WI38 (cell line): ENCODE results near the gene DGCR2.
"Not testable (repeated sequence)": the region's sequence is repeated elsewhere in the genome, so short reads cannot be mapped to it uniquely, and the experiment has no call there.

Source experiments
- H3K4me3 ChIP-seq: 2 replicates; pipeline ENCODE4 v1.5.1; 2011; ENCODE audit warnings: low read depth, mild to moderate bottlenecking, control low read depth, low read length
- TF ChIP-seq, protein P1 (sequence below): IDR thresholded peaks from 2 replicates; pipeline ENCODE4 v1.5.1; 2012; ENCODE audit warnings: low read depth, mild to moderate bottlenecking, control low read depth, low read length

The DGCR2 gene

DNA sequence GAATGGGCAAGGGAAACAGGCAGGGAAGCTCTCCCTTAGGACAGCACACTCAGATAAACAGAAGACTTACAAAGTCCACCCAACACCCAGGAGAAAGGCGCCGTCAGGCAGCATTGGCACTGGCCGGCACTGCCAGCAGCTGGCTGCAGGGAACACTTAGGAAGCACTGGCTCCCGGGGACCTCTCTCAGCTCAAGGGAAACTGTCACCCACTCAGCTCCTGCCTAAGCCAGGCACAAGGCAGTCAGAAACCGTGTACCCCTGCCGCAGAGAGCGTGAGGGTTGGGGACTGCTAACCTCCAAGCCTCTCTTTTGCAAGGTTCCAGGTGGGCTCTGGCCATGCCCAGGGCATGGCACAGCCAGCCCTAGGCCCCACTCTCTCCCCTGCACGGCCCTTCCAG lies 64.7 kb downstream of the DGCR2 start:
- H3K4me3 ChIP-seq, result no peak overlapping the region
- TF ChIP-seq, protein P1, sequence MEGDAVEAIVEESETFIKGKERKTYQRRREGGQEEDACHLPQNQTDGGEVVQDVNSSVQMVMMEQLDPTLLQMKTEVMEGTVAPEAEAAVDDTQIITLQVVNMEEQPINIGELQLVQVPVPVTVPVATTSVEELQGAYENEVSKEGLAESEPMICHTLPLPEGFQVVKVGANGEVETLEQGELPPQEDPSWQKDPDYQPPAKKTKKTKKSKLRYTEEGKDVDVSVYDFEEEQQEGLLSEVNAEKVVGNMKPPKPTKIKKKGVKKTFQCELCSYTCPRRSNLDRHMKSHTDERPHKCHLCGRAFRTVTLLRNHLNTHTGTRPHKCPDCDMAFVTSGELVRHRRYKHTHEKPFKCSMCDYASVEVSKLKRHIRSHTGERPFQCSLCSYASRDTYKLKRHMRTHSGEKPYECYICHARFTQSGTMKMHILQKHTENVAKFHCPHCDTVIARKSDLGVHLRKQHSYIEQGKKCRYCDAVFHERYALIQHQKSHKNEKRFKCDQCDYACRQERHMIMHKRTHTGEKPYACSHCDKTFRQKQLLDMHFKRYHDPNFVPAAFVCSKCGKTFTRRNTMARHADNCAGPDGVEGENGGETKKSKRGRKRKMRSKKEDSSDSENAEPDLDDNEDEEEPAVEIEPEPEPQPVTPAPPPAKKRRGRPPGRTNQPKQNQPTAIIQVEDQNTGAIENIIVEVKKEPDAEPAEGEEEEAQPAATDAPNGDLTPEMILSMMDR, result no peak

DNA sequence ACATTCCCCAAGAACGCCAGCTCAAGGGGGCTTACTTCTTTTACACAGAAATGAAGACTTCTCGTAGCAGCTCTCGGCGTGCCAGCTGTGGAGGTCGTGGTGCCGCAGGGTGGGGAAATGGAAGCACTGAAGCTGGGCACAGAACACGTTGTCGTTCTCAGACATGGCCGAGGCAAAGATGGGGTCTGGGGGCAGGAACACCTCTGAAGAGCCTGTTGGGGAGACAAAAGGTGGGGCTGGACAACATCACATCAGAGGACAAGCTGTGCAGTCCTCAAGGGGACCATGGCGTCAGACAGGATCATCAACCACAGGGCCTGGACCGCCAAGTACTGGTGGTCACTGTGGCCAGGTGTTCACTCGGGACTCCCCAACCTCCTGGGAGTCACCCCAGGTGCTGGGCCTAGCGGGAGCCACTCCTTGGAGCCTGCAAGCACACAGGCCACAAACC lies 65.2 kb downstream of the DGCR2 start:
- TF ChIP-seq, protein P1, result no peak
- no peak overlapping the region for H3K4me3 ChIP-seq

DNA sequence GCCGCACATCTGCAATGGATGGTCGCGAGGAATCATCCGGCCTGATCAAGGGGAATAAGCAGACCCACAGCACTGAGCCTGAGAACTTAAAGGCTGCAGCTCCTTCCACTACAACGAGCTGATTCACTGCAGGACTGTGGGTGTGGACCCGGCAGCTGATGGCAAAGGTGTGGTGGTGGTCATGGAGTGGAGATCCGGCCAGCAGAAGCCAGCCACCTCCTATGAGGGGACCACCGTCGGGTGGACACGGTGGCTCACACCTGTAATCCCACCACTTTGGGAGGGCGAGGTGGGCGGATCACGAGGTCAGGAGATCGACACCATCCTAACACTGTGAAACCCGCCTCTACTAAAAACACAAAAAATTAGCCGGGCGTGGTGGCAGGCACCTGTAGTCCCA lies 66.4 kb downstream of the DGCR2 start:
- H3K4me3 ChIP-seq, result no peak overlapping the region
- TF ChIP-seq, protein P1, result no peak

DNA sequence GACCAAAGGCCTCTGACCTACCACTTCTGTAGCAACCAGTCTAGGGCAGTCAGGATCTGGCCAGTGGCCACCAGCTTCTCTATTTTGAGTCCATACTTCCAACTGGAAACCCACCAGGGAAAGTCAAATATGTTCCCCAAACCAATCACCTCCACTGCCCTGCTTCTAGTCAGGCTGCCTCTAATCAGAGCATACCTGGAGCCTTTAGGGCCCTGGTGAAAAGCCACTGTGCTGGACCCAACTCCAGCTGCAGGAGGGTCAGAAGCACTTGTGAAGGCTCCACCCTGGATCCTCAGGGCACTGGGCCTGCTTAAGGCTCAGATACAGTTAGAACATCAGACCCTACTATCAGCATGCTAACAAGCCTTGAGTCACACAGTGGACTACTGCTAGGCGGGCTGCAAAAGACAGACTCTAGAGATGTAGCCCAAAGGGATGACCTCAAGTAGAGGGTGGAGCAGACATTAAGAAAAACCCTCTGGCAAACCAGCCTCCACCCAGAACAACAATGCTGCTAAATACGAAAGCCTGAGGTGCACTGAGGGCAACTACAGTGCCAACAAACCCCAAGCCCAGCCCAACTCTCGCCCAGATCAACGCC lies 69.2 kb downstream of the DGCR2 start:
- TF ChIP-seq, protein P1, result no peak
- no peak overlapping the region for H3K4me3 ChIP-seq

DNA sequence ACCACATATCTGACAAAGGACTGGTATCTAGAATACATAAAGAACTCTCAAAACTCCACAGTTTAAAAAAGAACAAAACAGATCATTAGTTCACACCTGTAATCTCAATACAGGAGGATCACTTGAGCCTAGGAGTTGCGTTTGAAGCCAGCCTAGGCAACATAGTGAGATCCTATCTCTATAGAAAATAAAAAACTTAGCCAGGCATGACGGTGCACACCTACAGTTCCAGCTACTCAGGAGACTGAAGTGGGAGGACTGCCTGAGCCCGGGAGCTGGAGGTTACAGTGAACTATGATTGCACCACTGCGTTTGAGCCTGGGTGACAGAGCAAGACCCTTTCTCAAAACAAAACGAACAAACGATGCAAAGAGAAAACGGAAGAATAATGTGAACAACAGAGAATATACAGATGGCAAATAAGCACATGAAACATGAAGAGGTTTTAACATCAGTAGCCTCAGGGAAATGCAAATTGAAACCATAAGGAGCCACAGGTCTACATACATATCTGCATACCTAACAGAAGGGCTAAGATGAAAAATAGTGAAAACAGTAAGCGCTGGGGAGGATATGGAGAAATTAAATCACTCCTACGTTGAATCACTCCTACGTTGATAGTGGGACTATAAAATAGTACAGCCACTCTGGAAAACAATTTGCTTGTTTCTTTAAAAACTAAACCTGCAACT lies 70.7 kb downstream of the DGCR2 start:
- no peak overlapping the region for H3K4me3 ChIP-seq
- TF ChIP-seq, protein P1, result no peak

DNA sequence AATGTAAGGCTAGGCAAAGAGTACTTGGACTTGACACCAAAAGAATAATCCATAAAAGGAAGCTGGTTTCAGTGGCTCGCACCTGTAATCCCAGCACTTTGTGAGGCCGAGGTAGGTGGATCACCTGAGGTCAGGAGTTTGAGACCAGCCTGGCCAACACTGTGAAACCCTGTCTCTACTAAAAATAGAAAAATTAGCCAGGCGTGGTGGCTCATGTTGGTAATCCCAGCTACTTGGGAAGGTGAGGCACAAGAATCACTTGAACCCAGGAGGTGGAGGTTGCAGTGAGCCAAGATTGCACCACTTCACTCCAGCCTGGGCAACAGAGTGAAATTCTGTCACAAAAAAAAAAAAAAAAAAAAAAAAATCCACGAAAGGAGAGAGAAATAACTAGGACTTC lies 71.4 kb downstream of the DGCR2 start:
- H3K4me3 ChIP-seq, result not testable (repeated sequence)

DNA sequence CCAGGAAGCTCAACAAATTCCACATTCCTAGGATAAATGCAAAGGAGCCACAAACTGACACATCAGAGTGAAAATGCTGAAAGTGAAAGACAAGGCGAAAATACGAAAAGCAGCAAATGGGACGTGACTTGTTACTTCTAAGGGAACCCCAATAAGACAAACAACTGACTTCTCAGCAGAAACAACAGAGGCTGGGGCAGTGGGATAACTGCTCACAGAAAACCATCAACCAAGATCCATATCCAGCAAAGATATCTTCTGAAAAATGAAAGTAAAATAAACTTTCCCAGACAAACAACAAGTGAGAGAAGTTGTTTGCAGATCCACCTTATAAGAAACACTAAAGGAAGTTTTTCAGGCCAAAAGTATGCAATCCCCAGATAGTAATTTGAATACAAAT lies 72.1 kb downstream of the DGCR2 start:
- TF ChIP-seq, protein P1, result no peak
- H3K4me3 ChIP-seq, result no peak overlapping the region

DNA sequence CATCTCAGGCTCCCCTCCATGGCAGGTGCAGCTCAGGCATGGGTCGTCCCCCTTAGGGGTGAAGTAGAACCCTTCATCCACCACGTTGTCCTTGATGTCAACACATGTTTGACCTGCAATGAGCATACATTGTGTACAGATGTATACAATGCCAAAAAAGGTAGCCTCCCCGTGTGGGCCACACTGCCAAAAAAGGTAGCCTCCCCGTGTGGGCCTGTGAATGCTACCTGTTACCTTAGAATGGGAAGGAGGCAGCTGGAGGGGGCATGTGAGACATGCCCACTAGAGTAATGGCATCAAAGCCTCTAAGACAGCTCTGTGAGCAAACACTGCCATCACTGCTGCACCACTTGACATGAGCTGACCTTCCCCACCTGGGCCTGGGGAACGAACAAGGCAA lies 73.7 kb downstream of the DGCR2 start:
- TF ChIP-seq, protein P1, result no peak
- H3K4me3 ChIP-seq, result no peak overlapping the region
